Measurements from ENCODE around the gene MPDZ. TPM values are rescaled to one million over a fixed set of nuclear protein-coding genes. Genes with fewer than 3 reads are reported as not detected.

MPDZ gene
- total and polyA plus RNA-seq, 8 donors, result 25.9 to 77.7 (median 70.1) TPM

DNA sequence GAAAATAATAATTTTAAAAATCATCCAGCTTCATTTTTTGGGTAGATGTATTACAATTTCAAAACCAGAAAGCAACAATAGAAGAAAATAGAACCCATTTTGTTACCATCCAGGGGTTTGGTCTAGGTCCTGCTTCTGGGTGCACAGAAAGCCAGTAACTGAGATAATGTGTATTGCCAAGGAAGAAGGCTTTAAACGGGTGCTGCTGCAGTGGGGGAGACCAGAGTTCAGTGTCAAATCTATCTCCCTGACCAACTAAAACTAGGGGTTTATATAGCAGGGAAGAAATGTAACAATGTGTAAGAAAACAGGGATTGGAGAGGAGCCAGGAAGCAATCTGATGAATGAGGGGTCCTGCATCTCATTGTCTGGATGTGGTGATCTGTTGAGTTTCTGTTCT, 17.5 kb upstream of the MPDZ start:
- no peak for DNase-seq
- no peaks in the 10 kb centered on the region for H3K4me1 ChIP-seq
- no peaks in the 10 kb centered on the region for H3K9me3 ChIP-seq
- no peak overlapping the region for H3K27ac ChIP-seq
- TF ChIP-seq, protein P1, sequence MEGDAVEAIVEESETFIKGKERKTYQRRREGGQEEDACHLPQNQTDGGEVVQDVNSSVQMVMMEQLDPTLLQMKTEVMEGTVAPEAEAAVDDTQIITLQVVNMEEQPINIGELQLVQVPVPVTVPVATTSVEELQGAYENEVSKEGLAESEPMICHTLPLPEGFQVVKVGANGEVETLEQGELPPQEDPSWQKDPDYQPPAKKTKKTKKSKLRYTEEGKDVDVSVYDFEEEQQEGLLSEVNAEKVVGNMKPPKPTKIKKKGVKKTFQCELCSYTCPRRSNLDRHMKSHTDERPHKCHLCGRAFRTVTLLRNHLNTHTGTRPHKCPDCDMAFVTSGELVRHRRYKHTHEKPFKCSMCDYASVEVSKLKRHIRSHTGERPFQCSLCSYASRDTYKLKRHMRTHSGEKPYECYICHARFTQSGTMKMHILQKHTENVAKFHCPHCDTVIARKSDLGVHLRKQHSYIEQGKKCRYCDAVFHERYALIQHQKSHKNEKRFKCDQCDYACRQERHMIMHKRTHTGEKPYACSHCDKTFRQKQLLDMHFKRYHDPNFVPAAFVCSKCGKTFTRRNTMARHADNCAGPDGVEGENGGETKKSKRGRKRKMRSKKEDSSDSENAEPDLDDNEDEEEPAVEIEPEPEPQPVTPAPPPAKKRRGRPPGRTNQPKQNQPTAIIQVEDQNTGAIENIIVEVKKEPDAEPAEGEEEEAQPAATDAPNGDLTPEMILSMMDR (IDR thresholded peaks at IDR 0.05), result no peak
- no peaks in the 10 kb centered on the region for H3K36me3 ChIP-seq
- intact Hi-C loops (cut with DNase I), result no loop called here
- no peak overlapping the region for H3K4me3 ChIP-seq
- no peaks in the 10 kb centered on the region for H3K27me3 ChIP-seq
- ATAC-seq, result no peak

DNA sequence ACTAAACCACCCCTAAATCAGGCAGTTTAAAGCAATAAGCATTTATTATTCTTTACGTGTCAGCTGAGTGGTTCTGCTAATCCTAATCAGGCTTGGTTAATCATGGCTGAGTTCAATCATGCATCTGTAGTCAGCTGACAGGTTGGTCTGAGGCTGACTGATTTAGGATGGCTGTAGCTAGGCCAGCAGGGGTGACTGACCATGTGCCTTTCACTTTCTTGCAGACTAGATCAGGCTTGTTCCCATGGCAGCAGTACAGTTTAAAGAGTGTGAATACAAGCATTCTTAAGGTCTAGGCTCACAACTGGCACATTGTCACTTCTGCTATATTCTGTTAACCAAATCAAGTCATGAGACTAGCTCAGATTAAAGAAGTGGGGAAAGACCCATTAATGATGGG, 16.1 kb upstream of the MPDZ start:
- DNase-seq (no peak), ATAC-seq (no peak)
- Histone ChIP-seq H3K9me3 (no peaks in the 10 kb centered on the region), H3K4me3 (no peak overlapping the region), H3K36me3 (no peaks in the 10 kb centered on the region), H3K27ac (no peak overlapping the region), H3K4me1 (no peaks in the 10 kb centered on the region), H3K27me3 (no peaks in the 10 kb centered on the region)
- intact Hi-C loops (cut with DNase I), result no loop called here
- TF ChIP-seq, protein P1 (IDR thresholded peaks at IDR 0.05), result no peak

DNA sequence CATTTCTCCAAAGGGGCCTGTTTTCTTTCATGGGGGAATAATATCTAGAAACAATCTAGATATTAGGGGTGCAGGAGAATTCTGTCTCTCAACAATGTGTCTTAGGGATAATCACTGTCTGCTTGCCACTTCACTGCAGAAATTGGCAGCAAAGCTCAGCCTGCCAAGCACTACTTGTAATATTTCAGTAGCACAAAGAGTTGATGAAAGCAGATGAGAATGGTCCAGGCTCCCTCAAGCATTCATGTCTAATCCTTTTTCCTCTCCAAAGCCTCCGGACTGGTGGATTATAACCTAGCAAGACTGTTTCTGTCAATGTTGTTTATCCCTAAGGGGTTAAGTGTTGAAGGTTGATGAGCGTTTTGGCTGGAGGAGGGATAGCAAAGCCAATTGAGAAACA, 13.3 kb upstream of the MPDZ start:
- ATAC-seq, result no peak

DNA sequence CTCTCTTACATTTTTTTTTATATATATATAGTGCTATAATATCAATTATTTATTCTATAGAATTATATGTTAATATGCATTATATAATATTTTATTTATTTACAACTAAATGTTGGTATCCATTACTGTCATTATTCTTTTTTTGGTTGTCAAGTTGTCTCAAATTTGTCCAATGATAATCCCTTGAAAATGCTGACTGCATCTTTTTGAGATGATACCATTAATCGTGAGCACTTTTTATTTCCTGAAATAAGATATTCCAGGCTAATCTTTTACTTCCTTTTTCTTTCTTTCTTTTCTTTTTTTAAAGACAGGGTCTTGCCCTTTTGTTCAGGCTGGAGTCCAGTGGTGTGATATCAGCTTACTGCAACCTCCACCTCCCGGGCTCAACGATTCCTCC, 12.7 kb upstream of the MPDZ start:
- no peak overlapping the region for H3K27ac ChIP-seq
- no peaks in the 10 kb centered on the region for H3K4me1 ChIP-seq
- H3K4me3 ChIP-seq, result no peak overlapping the region
- no peaks in the 10 kb centered on the region for H3K9me3 ChIP-seq
- H3K36me3 ChIP-seq, result no peaks in the 10 kb centered on the region
- ATAC-seq (no peak), DNase-seq (no peak)
- no peaks in the 10 kb centered on the region for H3K27me3 ChIP-seq
- TF ChIP-seq, protein P1 (IDR thresholded peaks at IDR 0.05), result no peak
- intact Hi-C loops (cut with DNase I), result no loop called here

More for the DNA sequence above, 13.3 kb upstream of the MPDZ start:
- Histone ChIP-seq H3K4me1 (no peaks in the 10 kb centered on the region), H3K27me3 (no peaks in the 10 kb centered on the region), H3K9me3 (no peaks in the 10 kb centered on the region), H3K36me3 (no peaks in the 10 kb centered on the region), H3K27ac (no peak overlapping the region), H3K4me3 (no peak overlapping the region)
- TF ChIP-seq, protein P1 (IDR thresholded peaks at IDR 0.05), result no peak
- intact Hi-C loops (cut with DNase I), result no loop called here
- DNase-seq, result no peak

DNA sequence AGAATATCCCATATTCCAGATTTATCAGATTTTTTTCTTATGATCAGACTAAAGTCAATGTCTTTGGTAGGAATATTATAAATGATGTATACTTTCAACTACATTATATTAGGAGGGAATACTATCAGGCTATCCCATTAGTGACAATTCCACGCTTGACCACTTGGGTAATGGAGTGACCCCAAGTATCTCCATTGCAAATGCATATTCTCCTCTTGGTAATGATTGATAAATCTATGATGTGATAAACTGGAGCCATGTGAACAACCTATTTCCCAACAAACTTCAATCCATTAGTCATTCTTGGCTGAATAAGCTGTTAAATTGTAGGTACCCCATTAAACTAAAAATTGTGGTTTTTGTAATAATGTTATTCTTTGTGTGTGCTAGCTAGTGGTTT, 12.2 kb upstream of the MPDZ start:
- intact Hi-C loops (cut with DNase I), result no loop called here

More for the DNA sequence above, 12.2 kb upstream of the MPDZ start:
- Histone ChIP-seq H3K4me1 (no peaks in the 10 kb centered on the region), H3K4me3 (no peak overlapping the region), H3K36me3 (no peaks in the 10 kb centered on the region), H3K9me3 (no peaks in the 10 kb centered on the region), H3K27ac (no peak overlapping the region), H3K27me3 (no peaks in the 10 kb centered on the region)
- DNase-seq, result no peak
- no peak for ATAC-seq
- TF ChIP-seq, protein P1 (IDR thresholded peaks at IDR 0.05), result no peak
